Dendritic cell treated with granulocyte-macrophage colony-stimulating factor and Interleukin-4, amounts not matched to agents 40 ng/mL and 50 ng/mL, for 4 days (primary cell): ENCODE data around the gene WFS1.

Experiments
- H3K27ac Mint-ChIP-seq: one replicate; pipeline ENCODE4 v1.8.0; 2022; ENCODE audit warnings: mild to moderate bottlenecking, mixed read lengths
- H3K27me3 Mint-ChIP-seq: one replicate; pipeline ENCODE4 v1.8.0; 2022; ENCODE audit warnings: mild to moderate bottlenecking, mixed read lengths
- H3K36me3 Mint-ChIP-seq: one replicate; pipeline ENCODE4 v1.8.0; 2022; ENCODE audit warnings: low read depth, mixed read lengths
- H3K4me1 Mint-ChIP-seq: one replicate; pipeline ENCODE4 v1.8.0; 2022; ENCODE audit warnings: low read depth, mixed read lengths
- H3K4me3 Mint-ChIP-seq: one replicate; pipeline ENCODE4 v1.8.0; 2022; ENCODE audit warnings: mild to moderate bottlenecking, moderate library complexity, mixed read lengths
- H3K9me3 Mint-ChIP-seq: one replicate; pipeline ENCODE4 v1.8.0; 2022; ENCODE audit warnings: mixed read lengths
- intact Hi-C: fragments of 100-400 bp; cut with micrococcal nuclease; formaldehyde crosslinking; loops from one replicate; pipeline ENCODE4 v1.15.0; 2022

Gene WFS1

DNA sequence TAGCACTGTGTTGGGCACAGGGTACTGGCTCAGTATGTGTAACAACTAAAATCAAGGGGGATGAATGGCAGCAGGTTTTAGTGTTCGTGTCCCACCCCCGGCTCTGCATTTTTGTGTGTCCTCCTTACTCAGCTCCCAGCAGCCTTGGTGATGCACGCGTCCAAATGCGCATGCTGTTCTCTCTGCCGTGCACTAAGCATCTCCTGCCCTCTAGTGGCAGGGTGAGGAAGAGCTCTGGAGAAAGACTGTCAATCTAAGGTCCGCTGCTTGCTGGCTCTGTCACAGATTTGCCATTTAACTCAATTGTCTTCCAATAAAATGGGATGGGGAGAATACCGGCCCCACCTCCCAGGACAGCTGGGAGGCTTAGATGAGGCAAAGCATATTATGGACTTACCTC lies 61.4 kb downstream of the WFS1 start:
- Mint-ChIP-seq H3K27me3 (peaks cover 26% of the 10 kb centered on the region), H3K4me3 (no peak overlapping the region), H3K27ac (no peak overlapping the region), H3K9me3 (no peaks in the 10 kb centered on the region), H3K4me1 (no peaks in the 10 kb centered on the region), H3K36me3 (no peaks in the 10 kb centered on the region)
- intact Hi-C loops = no loop called here

DNA sequence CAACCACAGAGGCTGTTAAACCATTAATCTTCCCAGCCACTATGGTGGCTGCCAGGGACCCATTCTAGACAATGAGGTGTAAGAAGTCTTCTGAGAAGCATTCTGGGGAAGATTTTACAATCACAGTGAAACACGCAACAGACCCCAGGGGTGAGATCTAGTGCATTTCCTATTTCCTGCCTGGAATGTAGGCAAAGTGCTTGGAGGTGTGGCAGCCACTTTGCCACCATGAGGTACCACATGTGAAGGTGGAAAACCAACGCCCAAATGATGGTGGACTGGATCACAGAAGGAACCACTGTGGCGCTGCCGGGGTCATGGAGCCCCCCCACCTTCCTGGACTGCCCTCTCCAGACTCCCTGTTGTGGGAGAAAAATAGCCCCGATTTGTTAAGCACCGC lies 61.8 kb downstream of the WFS1 start:
- H3K36me3 Mint-ChIP-seq = no peaks in the 10 kb centered on the region
- no peak overlapping the region for H3K4me3 Mint-ChIP-seq
- no peak overlapping the region for H3K27ac Mint-ChIP-seq
- no peaks in the 10 kb centered on the region for H3K4me1 Mint-ChIP-seq
- H3K27me3 Mint-ChIP-seq = peaks cover 23% of the 10 kb centered on the region
- H3K9me3 Mint-ChIP-seq = no peaks in the 10 kb centered on the region
- intact Hi-C loops = no loop called here

DNA sequence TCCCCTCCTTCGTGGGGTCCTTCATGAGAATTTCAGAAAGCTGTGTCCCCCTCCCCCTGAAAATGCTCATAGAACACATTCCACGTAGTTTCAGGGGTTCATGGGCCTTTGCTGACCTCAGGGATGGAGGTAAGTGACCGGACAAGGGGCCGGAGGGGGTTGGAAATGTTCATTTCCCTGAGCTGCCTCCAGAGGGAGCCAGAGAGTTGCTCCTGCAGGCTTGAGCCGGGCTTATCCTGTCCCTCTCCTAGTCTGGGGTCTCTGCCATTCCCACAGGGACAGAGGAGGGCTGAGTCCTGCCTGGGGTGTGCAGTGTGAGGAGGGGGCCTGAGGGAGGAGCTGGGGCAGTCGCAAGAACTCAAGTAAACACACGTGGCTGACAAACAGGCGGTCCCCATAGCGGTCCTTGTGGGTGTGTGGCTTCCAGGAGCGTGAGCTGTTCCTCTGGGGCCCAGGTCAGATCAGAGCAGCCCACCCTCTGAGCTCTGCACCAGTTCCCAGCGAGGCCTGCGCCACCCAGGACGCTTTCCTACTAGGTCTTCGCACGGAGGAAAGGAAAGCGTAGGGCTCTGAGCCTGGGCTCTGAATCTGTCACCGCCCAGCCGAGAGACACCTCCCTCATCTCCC lies 62.5 kb downstream of the WFS1 start:
- Mint-ChIP-seq H3K27ac (no peak overlapping the region), H3K36me3 (no peaks in the 10 kb centered on the region), H3K27me3 (peaks cover 22% of the 10 kb centered on the region), H3K4me3 (no peak overlapping the region), H3K9me3 (no peaks in the 10 kb centered on the region), H3K4me1 (no peaks in the 10 kb centered on the region)
- intact Hi-C loops = no loop called here

DNA sequence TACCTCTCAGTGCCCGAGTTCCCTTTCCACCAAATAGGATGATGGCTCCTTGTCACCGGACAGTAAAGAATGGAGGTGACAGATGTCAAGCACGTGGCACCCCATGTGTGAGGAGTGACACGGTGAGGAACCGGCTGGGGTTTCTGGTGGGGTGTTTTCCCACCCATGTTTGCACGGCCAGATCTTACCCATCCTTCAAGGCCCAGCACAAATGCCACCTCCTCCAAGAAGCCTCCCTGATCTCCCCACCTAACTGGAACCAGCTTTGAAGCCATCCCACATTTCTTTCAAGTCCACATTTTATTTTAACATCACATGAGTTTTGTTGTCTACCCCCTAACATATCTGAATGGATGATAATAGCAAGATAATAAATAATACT lies 63.0 kb downstream of the WFS1 start:
- peaks cover 26% of the 10 kb centered on the region for H3K27me3 Mint-ChIP-seq
- H3K4me1 Mint-ChIP-seq = no peaks in the 10 kb centered on the region
- H3K4me3 Mint-ChIP-seq = no peak overlapping the region
- no peaks in the 10 kb centered on the region for H3K9me3 Mint-ChIP-seq
- intact Hi-C loops = no loop called here
- H3K36me3 Mint-ChIP-seq = no peaks in the 10 kb centered on the region
- no peak overlapping the region for H3K27ac Mint-ChIP-seq

GRCh38 chr4:6333301-6334202 lies 63.9 kb downstream of the WFS1 start:
- H3K36me3 Mint-ChIP-seq = no peaks in the 10 kb centered on the region
- intact Hi-C loops = no loop called here
- H3K9me3 Mint-ChIP-seq = no peaks in the 10 kb centered on the region
- H3K27ac Mint-ChIP-seq = no peak overlapping the region
- H3K4me3 Mint-ChIP-seq = no peak overlapping the region
- H3K4me1 Mint-ChIP-seq = no peaks in the 10 kb centered on the region
- peaks cover 26% of the 10 kb centered on the region for H3K27me3 Mint-ChIP-seq

DNA sequence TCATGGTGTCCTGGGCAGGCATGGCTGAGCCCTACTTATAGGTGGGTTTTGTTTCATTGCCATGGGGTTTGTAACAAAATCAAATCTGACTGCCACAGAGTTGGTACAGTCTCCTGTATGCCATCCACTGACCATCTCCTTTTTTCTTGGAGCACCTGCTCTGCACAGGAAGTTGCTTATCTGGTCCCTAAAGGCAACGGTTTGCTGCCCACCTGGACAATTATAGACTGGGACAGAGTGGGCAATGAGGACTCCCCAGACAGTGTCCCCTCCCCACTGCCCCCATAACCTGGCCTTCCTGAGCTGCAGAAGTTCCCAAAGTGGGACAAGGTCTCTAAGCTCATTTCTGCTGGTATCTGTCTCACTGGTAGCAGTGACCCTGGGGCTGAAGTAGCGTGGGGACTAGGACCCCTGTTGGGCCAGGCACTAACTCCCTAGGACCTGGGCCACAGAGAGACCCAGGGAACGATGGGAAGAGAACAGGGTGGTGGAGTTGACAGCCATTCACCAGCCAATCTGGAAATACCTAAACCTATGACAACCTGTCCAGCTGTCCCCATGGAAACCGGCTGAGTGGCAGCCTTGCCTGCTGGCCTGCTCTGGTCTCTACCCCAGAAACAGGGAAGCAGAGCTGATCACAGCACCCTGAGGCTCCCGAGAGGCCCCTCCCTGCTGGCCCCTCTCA lies 64.7 kb downstream of the WFS1 start:
- Mint-ChIP-seq H3K36me3 (no peaks in the 10 kb centered on the region), H3K4me1 (no peaks in the 10 kb centered on the region), H3K9me3 (no peaks in the 10 kb centered on the region), H3K4me3 (no peak overlapping the region), H3K27me3 (peaks cover 32% of the 10 kb centered on the region), H3K27ac (no peak overlapping the region)
- intact Hi-C loops = no loop called here

GRCh38 chr4:6335040-6335590 lies 65.5 kb downstream of the WFS1 start:
- no peaks in the 10 kb centered on the region for H3K9me3 Mint-ChIP-seq
- H3K27me3 Mint-ChIP-seq = peaks cover 33% of the 10 kb centered on the region
- H3K4me3 Mint-ChIP-seq = no peak overlapping the region
- H3K4me1 Mint-ChIP-seq = no peaks in the 10 kb centered on the region
- intact Hi-C loops = no loop called here
- H3K36me3 Mint-ChIP-seq = no peaks in the 10 kb centered on the region
- no peak overlapping the region for H3K27ac Mint-ChIP-seq

GRCh38 chr4:6336166-6336565 lies 66.5 kb downstream of the WFS1 start:
- no peaks in the 10 kb centered on the region for H3K4me1 Mint-ChIP-seq
- no peaks in the 10 kb centered on the region for H3K36me3 Mint-ChIP-seq
- no peak overlapping the region for H3K4me3 Mint-ChIP-seq
- no peaks in the 10 kb centered on the region for H3K9me3 Mint-ChIP-seq
- no peak overlapping the region for H3K27ac Mint-ChIP-seq
- peaks cover 36% of the 10 kb centered on the region for H3K27me3 Mint-ChIP-seq
- intact Hi-C loops = no loop called here

DNA sequence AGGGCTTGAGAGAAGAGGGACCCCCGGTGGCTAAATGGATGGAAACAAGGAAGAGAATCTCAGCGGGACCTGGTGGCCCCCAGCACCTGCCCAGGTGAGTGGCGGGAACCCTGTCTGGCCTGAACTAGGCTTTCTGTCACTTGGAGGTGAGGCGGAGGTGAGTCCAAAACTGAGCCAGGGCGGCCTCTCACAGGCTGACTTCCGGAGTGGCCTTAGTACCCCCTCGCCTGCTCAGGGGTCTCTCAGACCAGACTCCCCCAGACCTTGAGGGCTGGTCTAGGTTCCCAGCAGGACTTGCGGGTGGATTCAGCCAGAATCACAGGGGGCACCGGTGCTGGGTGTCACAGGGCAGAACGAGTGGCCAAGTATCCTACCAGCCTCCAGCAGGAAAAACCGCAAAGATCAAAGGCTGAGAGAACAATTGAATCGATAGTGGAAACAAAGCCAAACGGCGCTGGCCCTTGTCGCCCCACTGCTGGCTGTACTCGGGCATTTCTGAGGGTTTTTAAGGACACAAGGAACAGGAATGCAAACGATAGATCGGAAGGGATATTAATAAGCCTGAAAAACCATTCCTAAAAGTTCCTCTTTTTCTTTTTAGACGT lies 67.8 kb downstream of the WFS1 start:
- intact Hi-C loops = no loop called here
- Mint-ChIP-seq H3K4me1 (no peaks in the 10 kb centered on the region), H3K9me3 (no peaks in the 10 kb centered on the region), H3K4me3 (no peak overlapping the region), H3K27me3 (peaks cover 35% of the 10 kb centered on the region), H3K36me3 (no peaks in the 10 kb centered on the region), H3K27ac (no peak overlapping the region)

GRCh38 chr4:6338175-6338950 lies 68.7 kb downstream of the WFS1 start:
- Mint-ChIP-seq H3K4me3 (no peak overlapping the region), H3K27me3 (peaks cover 33% of the 10 kb centered on the region), H3K36me3 (no peaks in the 10 kb centered on the region), H3K4me1 (no peaks in the 10 kb centered on the region), H3K9me3 (no peaks in the 10 kb centered on the region), H3K27ac (no peak overlapping the region)
- intact Hi-C loops = no loop called here

DNA sequence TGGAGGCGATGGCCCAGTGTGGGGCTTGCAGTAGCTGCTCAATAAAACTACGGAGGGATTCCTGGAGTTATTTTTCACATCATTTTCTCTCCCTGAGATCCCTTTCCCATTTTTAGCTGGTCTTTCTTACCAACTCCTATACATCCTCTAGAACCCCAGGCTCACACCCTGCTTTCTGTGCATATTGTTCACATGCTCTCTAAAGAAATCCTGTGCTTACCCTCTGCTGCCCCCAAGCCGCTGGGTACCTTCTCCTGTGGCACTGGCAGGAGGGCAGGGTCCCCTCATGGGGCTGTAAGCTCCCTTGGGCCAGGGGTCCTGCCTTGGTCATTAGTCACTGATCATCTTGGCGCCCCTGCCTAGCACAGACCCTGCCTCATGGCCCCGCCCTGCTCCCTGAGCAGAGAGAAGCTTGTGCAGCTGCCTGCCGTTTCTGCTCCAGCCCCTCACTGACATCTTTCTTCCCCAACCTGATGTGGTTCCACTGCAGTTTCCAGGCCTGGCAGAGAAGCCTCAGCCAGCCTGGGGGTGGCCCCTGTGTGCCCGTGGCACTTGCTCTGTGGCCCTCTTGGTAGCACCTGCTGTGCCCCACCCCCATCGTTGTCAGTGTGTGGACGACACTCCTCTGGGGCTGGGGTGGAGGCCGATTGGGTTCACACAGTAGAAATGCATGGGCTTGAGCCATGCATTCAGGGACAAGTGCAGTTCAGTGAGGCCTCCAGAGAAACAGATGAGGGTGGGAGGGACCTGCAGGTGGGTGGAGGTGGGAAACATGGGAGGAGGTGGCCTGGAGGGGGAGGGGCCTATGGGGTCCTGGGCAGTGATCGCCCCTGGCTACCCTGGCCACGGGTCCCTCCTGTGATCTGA lies 69.5 kb downstream of the WFS1 start:
- intact Hi-C loops = no loop called here
- no peak overlapping the region for H3K27ac Mint-ChIP-seq
- no peaks in the 10 kb centered on the region for H3K36me3 Mint-ChIP-seq
- no peaks in the 10 kb centered on the region for H3K4me1 Mint-ChIP-seq
- no peaks in the 10 kb centered on the region for H3K9me3 Mint-ChIP-seq
- H3K4me3 Mint-ChIP-seq = no peak overlapping the region
- peaks cover 33% of the 10 kb centered on the region for H3K27me3 Mint-ChIP-seq

- Mint-ChIP-seq H3K4me1 (no peaks in the 10 kb centered on the region), H3K36me3 (no peaks in the 10 kb centered on the region), H3K27ac (no peak overlapping the region), H3K4me3 (no peak overlapping the region), H3K27me3 (peaks cover 33% of the 10 kb centered on the region), H3K9me3 (no peaks in the 10 kb centered on the region)
- intact Hi-C loops = no loop called here
These were observed 70.3 kb downstream of the WFS1 start for GRCh38 chr4:6339818-6340445.
